Measurements from ENCODE around the gene HELB. TPM values are rescaled to one million over a fixed set of nuclear protein-coding genes. Genes with fewer than 3 reads are reported as not detected.

The HELB gene
- polyA plus RNA-seq, 1 donor, result 1.9 TPM

DNA sequence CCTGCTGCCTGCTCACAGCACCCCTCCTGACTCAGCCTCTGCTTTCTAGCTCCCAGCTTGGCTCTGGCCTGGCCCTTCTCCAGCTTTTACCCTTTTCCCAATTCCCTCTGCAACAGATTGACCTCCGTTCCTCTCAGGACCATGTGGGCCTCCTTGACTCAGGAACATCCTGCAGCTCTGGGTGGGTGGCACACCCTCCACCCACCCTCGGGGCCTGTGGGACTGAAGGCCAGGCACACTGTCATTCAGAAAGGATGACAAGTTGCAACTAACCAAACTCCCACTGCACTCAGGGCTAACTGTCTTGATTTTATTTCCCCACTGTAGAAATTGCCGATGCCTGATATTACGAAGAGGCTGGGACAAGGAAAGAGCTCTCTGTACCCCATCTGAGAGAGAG lies 59.4 kb downstream of the HELB start:
- no peak for DNase-seq (ENCODE audit: low read depth)

DNA sequence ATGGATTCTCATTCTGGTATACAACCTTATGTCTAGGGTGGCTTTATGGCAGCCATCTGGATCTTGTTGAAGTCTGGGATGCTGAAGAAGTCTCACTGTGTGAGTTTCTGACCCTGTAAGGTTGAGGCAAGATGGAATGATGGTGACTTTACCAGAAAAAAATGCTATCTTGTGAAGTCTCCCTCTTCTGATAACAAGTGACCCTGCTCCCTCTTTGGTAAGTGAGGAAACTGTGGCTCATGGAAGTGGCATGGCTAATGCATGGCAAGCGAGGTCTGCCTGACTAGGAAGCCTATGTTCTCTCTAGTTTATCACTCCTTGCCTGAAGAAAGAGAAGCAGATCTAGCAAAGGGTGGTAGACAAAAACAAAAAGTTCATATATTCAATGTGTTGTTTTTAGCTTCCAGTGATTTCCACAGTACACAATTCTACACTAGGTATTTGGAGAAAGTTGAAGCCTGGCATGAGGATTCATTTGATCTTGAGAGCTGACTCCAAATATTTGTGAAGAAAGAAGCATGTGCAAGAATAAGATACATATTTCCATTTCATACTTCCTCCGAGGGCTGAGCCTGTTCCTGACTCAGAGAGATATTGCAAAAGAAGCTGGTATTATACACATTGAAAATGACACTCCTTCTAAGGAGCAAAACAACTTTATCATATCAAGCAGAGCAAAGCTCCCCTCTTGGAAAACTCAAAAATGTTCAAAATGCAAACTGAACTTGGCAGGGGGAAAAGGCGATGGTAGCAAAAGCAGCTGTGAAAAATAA lies 63.6 kb downstream of the HELB start:
- DNase-seq (ENCODE audit: low read depth), result no peak

DNA sequence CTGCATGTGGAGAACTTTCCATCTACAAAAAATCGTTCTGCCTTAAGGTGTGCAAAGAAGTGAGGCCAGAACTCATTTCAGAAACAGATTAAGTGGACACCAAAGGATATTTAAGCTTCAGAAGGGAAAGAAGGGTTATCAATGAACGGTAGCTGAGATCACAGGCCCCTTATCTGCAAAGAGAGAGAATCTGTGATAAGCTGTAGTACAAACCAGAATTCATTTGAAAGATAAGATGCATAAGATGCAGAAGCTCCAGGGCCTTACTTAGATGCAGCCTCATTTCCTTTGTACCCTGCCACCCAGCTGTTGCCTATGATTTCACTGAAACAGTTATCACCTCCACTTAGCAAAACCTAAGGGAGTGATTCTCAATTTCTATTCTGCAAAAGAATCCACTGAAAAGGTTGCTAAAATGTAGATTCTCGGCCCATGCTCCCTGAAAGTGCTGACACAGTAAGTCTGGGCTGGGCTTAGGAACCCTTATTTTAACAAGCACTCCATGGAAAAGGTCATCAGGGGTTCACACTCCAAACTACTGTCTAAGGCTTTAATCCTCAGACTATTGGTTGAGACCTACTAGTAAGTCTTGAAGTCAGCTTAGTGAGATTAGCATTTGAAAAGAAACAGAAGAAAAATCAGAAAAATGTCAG lies 64.8 kb downstream of the HELB start:
- DNase-seq (ENCODE audit: low read depth), result no peak

DNA sequence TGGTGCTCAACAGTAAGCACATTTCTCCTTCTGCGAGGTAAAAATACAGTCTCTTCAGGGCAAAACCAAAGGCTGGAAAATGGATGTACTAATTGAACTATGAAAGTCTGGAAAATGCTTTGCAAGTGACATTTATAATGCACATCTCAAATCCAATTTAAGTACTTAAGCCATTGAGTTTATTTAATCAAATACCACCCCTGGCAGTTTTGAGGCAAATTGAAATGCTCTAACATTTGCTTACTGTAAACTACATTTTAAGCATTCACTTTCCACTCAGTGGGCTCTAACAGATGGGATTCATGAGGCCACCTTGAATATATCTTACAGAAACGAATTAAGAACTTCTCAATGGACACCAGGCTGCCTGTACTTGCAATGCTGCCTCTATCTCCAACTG lies 69.7 kb downstream of the HELB start:
- no peak for DNase-seq (ENCODE audit: low read depth)

DNA sequence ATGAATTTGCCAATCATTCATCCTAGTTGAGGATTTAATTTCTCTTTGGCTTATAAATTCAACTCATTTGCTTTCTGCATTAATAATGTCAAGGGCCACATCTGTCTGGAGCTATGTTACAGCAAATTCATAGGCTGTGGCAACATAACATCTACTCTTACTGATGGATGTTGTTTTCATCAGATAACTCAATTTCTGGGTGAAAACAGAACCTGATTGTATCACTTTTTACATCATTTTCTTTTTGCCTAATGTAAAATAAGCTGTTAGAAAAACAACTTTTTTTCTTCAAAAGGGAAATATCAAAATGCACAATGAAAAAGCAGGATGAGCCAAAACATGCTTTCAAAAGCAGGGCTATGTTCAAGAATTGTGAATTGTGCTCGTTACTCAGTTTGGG lies 73.3 kb downstream of the HELB start:
- no peak for DNase-seq (ENCODE audit: low read depth)

DNA sequence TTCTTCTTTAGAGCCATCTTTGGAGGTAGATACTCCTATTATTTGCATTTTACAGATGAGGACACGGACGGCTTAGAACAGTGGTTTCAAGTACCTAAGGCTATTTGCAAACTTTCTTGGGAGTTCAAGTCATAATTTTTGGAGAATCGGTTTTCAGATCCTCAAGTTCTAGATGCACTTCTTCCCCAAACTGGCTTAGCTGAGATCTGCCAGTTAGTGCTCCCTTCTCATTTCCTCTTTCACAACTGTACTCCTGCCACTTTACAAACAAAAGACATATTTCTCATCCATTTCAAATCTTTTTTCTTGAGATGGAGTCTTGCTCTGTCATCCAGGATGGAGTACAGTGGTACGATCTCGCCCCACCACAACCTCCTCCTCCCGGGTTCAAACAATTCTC lies 77.3 kb downstream of the HELB start:
- DNase-seq (ENCODE audit: low read depth), result no peak

DNA sequence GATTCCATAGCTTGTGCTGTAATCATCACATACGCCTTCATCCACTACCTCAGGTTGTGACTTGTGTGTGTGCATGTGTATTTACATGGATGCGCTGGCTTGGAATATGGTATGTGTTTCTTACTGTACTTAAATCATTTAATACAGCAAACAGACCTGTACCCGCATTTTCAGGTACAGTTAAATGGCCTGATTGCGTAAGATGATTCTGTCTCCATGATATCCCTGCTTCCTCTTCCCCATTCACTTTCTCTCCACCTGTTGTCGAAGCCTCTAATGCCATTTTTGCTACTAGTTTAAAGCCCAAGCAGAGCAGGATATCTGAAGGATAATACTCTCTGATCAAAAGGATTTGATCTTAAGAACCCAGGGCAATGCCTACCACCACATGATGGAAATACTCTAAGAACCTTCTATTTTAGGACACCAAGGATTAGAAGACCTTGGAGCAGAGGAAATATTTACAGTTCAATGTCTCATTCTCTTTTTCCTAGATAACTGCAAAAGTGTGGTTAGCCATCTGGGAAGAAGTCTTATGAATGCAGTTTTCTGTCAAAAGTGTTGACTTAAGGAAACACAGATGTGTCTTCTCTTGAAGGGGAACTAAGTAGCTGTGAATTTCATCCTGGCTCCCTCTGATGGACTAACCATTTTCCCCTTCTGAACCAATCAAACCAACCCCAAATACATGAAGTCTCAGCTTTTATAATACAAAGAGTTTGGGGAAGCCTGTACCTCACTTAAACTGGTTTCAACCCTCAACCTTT lies 78.7 kb downstream of the HELB start:
- DNase-seq (ENCODE audit: low read depth), result no peak

DNA sequence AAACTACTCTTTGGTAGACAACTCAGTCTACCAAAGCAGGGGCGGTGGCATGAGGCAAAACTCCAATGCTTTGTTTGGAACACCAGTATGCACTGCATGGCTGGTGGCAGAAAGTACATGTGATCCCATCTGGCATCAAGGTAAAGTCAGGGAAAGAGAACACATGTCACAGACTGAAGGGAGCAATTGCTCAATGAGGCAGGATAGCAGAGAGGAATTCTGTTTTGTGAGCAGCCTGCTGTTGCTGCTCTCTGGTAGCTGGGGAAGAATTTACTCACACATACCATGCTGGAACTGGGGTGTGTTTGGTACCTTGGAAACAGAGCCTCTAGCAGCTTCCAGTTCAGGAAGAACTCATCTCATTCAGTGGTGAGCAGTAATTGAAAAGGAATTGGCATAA lies 84.8 kb downstream of the HELB start:
- no peak for DNase-seq (ENCODE audit: low read depth)

Other genes with a start within 250 kb of the HELB start
- gene LLPH, start 171.7 kb upstream of the HELB start, polyA plus RNA-seq (ENCODE audit: insufficient read length), result 26.2 TPM
- 79.7 TPM for gene TMBIM4, start 132.5 kb upstream of the HELB start, polyA plus RNA-seq (ENCODE audit: insufficient read length)
- 4.4 TPM for gene IRAK3, start 113.3 kb upstream of the HELB start, polyA plus RNA-seq (ENCODE audit: insufficient read length)

Measured in forelimb muscle (tissue), 1 donor.